Body of pancreas (tissue), 4 donors: ENCODE measurements around the gene BTG4. TPM values are rescaled to one million over a fixed set of nuclear protein-coding genes. Genes with fewer than 3 reads are reported as not detected.

ENCODE experiments used
- ATAC-seq: fragments of 150-250 bp; one replicate; pipeline ENCODE4 v1.9.1; 2016
- DNase-seq, 4 donors: peaks; one replicate each; pipeline ENCODE4 v3.0.0-alpha.2; 2019
- H3K27ac ChIP-seq, 4 donors: fragments of 200-600 bp; sonication (generic); 1 replicate in 3 of 4; 2 replicates in 1 of 4; pipeline versions ENCODE4 v1.5.1 to v1.6.1; 2016 to 2019; ENCODE audit warnings: mild to moderate bottlenecking in 1 of 4, mixed read lengths in 1 of 4, moderate library complexity in 1 of 4
- H3K27me3 ChIP-seq, 2 donors: fragments of 200-600 bp; sonication (generic); one replicate each; pipeline ENCODE4 v1.6.0; 2016; ENCODE audit warnings: mild to moderate bottlenecking in 1 of 2
- H3K36me3 ChIP-seq, 2 donors: fragments of 200-600 bp; sonication (generic); replicated peaks in 1 of 2; 2 replicates each; pipeline ENCODE4 v1.5.1; 2016; ENCODE audit warnings: low read depth in 2 of 2; ENCODE audit not compliant: insufficient read depth in 1 of 2
- H3K4me1 ChIP-seq: fragments of 200-600 bp; sonication (generic); one replicate; pipeline ENCODE4 v1.6.0; 2016
- H3K4me3 ChIP-seq, 2 donors: fragments of 200-600 bp; sonication (generic); 1 replicate in 1 of 2; 2 replicates in 1 of 2; pipeline ENCODE4 v1.5.1; 2016 to 2019
- H3K9me3 ChIP-seq, 3 donors: fragments of 200-600 bp; sonication (generic); 1 replicate in 2 of 3; 2 replicates in 1 of 3; pipeline ENCODE4 v1.5.1; 2016
- CTCF ChIP-seq, 7 experiments: fragments of 450-650 bp in 4 of 7; fragments of 200-600 bp in 3 of 7; sonication (generic) in 3 of 7; IDR thresholded peaks; one replicate each; pipeline ENCODE4 v1.5.1; 2016 to 2019; ENCODE audit warnings: antibody characterized with exemption in 7 of 7
- POLR2A ChIP-seq, 3 donors: fragments of 450-650 bp; IDR thresholded peaks; one replicate each; pipeline ENCODE4 v1.6.1; 2016; ENCODE audit warnings: antibody characterized with exemption in 3 of 3, mild to moderate bottlenecking in 2 of 3
- WGBS, 2 donors: methylation state at CpG; one replicate each; pipeline ENCODE4 v1.1.5; 2017; 5-methylcytosine and 5-hydroxymethylcytosine counted together
- intact Hi-C: fragments of 100-400 bp; cut with DNase I; formaldehyde crosslinking; loops from one replicate; pipeline ENCODE4 v1.15.1; 2023
- microRNA counts, 2 donors: library from miRNA; unstranded; fragments of <30 nt; microRNA quantifications; one replicate each; lab custom pipeline; 2017
- microRNA-seq, 2 donors: library from miRNA; unstranded; fragments of <30 nt; microRNA quantifications; one replicate each; pipeline ENCODE4, GENCODE V29; 2016; ENCODE audit warnings: borderline number of aligned reads in 2 of 2, borderline replicate concordance in 2 of 2
- small RNA-seq: library from RNA; depleted of rRNA; stranded (forward); fragments of <200 nt; gene quantifications from one replicate; pipeline ENCODE3, GENCODE V24; 2016
- total RNA-seq, 2 donors: library from RNA; depleted of rRNA; stranded (reverse); fragments of >200 nt; gene quantifications; one replicate each; pipeline ENCODE4 v1.1.0, GENCODE V29; 2016

The BTG4 gene
- total RNA-seq, 2 donors from 2014 or later: not detected

- ATAC-seq: peak; percentile 95
- Histone ChIP-seq H3K36me3 (no peaks in the 10 kb centered on the region), H3K27ac (no peak overlapping the region), H3K4me3 (no peak overlapping the region), H3K9me3 (no peaks in the 10 kb centered on the region), H3K27me3 (no peaks in the 10 kb centered on the region), H3K4me1 (peaks cover 2% of the 10 kb centered on the region)
- DNase-seq: peak; percentile 72 to 90 (median 82)
- intact Hi-C loops: loop anchor here (5.0 to 10.0 kb wide), 2 partner anchors 164 to 1002 kb away; no protein-coding TSS in a partner anchor
- whole genome bisulfite sequencing, 2 donors: 32% methylated on average over 5 of the region's 5 CpGs
- TF ChIP-seq CTCF (IDR thresholded peaks at IDR 0.05) (peak; percentile 49 to 98 (median 90)), POLR2A (IDR thresholded peaks at IDR 0.05) (no peak)
Observed at GRCh38 chr11:111446404-111447111, 65.6 kb downstream of the BTG4 start.

DNA sequence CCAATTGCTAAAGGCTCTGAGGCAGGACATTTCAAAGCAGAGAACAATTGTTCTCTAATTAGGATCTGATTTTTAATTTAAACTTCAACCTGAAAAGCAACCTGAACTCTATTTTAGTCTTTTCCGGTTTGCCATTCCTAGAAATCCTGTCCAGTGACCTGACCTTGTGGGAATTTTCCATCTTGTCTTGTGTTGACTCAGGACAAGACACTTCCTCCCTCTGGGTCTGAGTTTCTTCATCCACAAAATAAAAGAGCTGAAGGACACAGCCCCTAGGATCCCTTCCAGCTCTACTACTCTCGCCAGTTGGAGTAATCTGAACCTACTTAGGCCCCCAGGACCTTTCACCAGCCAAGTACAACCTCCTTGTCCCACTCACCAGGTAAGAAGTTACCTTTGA, 66.6 kb downstream of the BTG4 start:
- Histone ChIP-seq H3K4me1 (peaks cover 11% of the 10 kb centered on the region), H3K27me3 (no peaks in the 10 kb centered on the region), H3K9me3 (no peaks in the 10 kb centered on the region), H3K27ac (no peak overlapping the region), H3K36me3 (no peaks in the 10 kb centered on the region), H3K4me3 (no peak overlapping the region)
- 42 to 47% methylated on average over 2 of the region's 2 CpGs for WGBS, 2 donors
- intact Hi-C loops: loop anchor here (5.0 to 10.0 kb wide), 2 partner anchors 163 to 1001 kb away; no protein-coding TSS in a partner anchor
- ATAC-seq: no peak
- no peak for DNase-seq
- TF ChIP-seq CTCF (IDR thresholded peaks at IDR 0.05): no peak
- TF ChIP-seq POLR2A (IDR thresholded peaks at IDR 0.05): no peak

MicroRNAs within 50 kb of the gene (microRNA counts, 767-probe panel; counts per million panel counts)
- microRNA hsa-miR-34b-3p (lab: Ali Mortazavi, UCI) (0 to 736 counts per million in 2 donors), microRNA hsa-miR-34c-3p (lab: Ali Mortazavi, UCI) (0 to 736 counts per million in 2 donors), microRNA hsa-miR-34c-5p (lab: Ali Mortazavi, UCI) (0 to 736 counts per million in 2 donors)

Small RNA genes within 50 kb of the gene (microRNA-seq; reads per million reads assigned to microRNA genes)
- gene MIR34B (0 to 0.45 reads per million in 2 donors), gene MIR34C (13.9 to 15.4 reads per million in 2 donors)

Small RNA genes within 50 kb of the gene (small RNA-seq; reads per million reads assigned to genes)
- gene MIR34B (not detected), gene MIR34C (not detected)

Other genes with a start within 250 kb of the BTG4 start
- 10 to 100 TPM in 1 of 2 donors, 1 to 10 TPM in 1; 1.0 to 10.9 TPM for gene POU2AF3, start 213.8 kb downstream of the BTG4 start, total RNA-seq
- 1 to 10 TPM in 1 of 2 donors, not detected in 1; 8.9 TPM for gene POU2AF1, start 133.1 kb downstream of the BTG4 start, total RNA-seq
- gene HOATZ, start 2.4 kb upstream of the BTG4 start, total RNA-seq: not detected
- gene LAYN, start 28.3 kb upstream of the BTG4 start, total RNA-seq: 1 to 10 TPM; 5.9 to 8.3 TPM
- 10 to 100 TPM; 15.3 to 16.5 TPM for gene SIK2, start 90.1 kb upstream of the BTG4 start, total RNA-seq